Liver (tissue), 3 donors: Measurements from ENCODE around the gene GRID1.

Experiments
- CTCF ChIP-seq: fragments of 150-350 bp; IDR thresholded peaks from 2 replicates; pipeline ENCODE4 v1.5.1; 2017; ENCODE audit warnings: improper control_type of control experiment, low read depth, low read length; ENCODE audit not compliant: missing input control
- RAD21 ChIP-seq, 2 donors: IDR thresholded peaks; 2 replicates each; pipeline ENCODE4 v1.6.1; 2016; ENCODE audit warnings: antibody characterized with exemption in 2 of 2, mild to moderate bottlenecking in 2 of 2
- REST ChIP-seq: IDR thresholded peaks from 2 replicates; pipeline ENCODE4 v1.6.1; 2016; ENCODE audit warnings: antibody characterized with exemption, mild to moderate bottlenecking
- ZBTB33 ChIP-seq: IDR thresholded peaks from 2 replicates; pipeline ENCODE4 v1.6.1; 2016; ENCODE audit warnings: antibody characterized with exemption
- donor health status: healthy.
- donor health status: healthy.

GRCh38 chr10:86393862-86394455 is 27.4 kb upstream of the GRID1 start:
- TF ChIP-seq CTCF (no peak), REST (no peak), RAD21 (IDR thresholded peaks at IDR 0.05) (no peak), ZBTB33 (no peak)
